CD14-positive monocyte (primary cell): ENCODE measurements around the gene AMZ1. TPM values are rescaled to one million over a fixed set of nuclear protein-coding genes. Genes with fewer than 3 reads are reported as not detected.

ENCODE experiments used
- DNase-seq, 3 donors: peaks; one replicate each; pipeline ENCODE4 v3.0.0-alpha.2; 2011 to 2022
- H2AFZ ChIP-seq: 2 replicates; pipeline ENCODE4 v1.6.0; 2012; ENCODE audit warnings: mild to moderate bottlenecking, low read depth, low read length, inconsistent platforms; ENCODE audit not compliant: insufficient read depth, poor library complexity, severe bottlenecking
- H3K27ac ChIP-seq, 2 donors: 1 replicate in 1 of 2; 2 replicates in 1 of 2; pipeline ENCODE4 v1.5.1; 2012 to 2013; ENCODE audit warnings: low read length in 2 of 2, control low read depth in 1 of 2, inconsistent platforms in 1 of 2, low read depth in 1 of 2, mild to moderate bottlenecking in 1 of 2
- H3K27me3 ChIP-seq, 2 donors: one replicate each; pipeline versions ENCODE4 v1.6.0 to v1.6.1; 2011 to 2013; ENCODE audit warnings: low read length in 2 of 2; ENCODE audit not compliant: control insufficient read depth in 2 of 2, insufficient read depth in 2 of 2
- H3K36me3 ChIP-seq, 2 donors: replicated peaks in 1 of 2; 1 replicate in 1 of 2; 2 replicates in 1 of 2; pipeline versions ENCODE4 v1.5.1 to v1.6.1; 2012 to 2013; ENCODE audit warnings: low read length in 2 of 2, control low read depth in 1 of 2, inconsistent platforms in 1 of 2, mild to moderate bottlenecking in 1 of 2; ENCODE audit not compliant: insufficient read depth in 2 of 2, control insufficient read depth in 1 of 2
- H3K4me1 ChIP-seq, 2 donors: 1 replicate in 1 of 2; 2 replicates in 1 of 2; pipeline versions ENCODE4 v1.5.1 to v1.6.1; 2012 to 2013; ENCODE audit warnings: low read length in 2 of 2, control low read depth in 1 of 2, inconsistent platforms in 1 of 2, mild to moderate bottlenecking in 1 of 2, moderate library complexity in 1 of 2; ENCODE audit not compliant: insufficient read depth in 2 of 2, control insufficient read depth in 1 of 2
- H3K4me2 ChIP-seq: replicated peaks from 2 replicates; pipeline ENCODE3; 2012; ENCODE audit warnings: low read length, moderate library complexity, mild to moderate bottlenecking; ENCODE audit not compliant: poor library complexity, severe bottlenecking; ENCODE audit errors: extremely low read depth
- H3K4me3 ChIP-seq, 3 experiments: fragments of 200-600 bp in 1 of 3; sonication (generic) in 1 of 3; replicated peaks in 1 of 3; 1 replicate in 2 of 3; 2 replicates in 1 of 3; pipeline ENCODE4 v1.5.1; 2011 to 2013; ENCODE audit warnings: low read length in 3 of 3, mild to moderate bottlenecking in 3 of 3, control low read depth in 2 of 3, low read depth in 2 of 3, inconsistent platforms in 1 of 3, moderate library complexity in 1 of 3
- H3K79me2 ChIP-seq: 2 replicates; pipeline ENCODE4 v1.6.0; 2012; ENCODE audit warnings: mild to moderate bottlenecking, control low read depth, inconsistent platforms, low read length, moderate library complexity; ENCODE audit not compliant: insufficient read depth
- H3K9ac ChIP-seq: 2 replicates; pipeline ENCODE4 v1.6.0; 2017; ENCODE audit warnings: low read length, mild to moderate bottlenecking; ENCODE audit not compliant: insufficient read depth, poor library complexity, severe bottlenecking
- H3K9me3 ChIP-seq, 2 donors: replicated peaks in 1 of 2; 1 replicate in 1 of 2; 2 replicates in 1 of 2; pipeline versions ENCODE4 v1.5.1 to v1.6.1; 2012 to 2013; ENCODE audit warnings: low read length in 2 of 2, control low read depth in 1 of 2; ENCODE audit not compliant: control insufficient read depth in 1 of 2, insufficient read depth in 1 of 2
- H4K20me1 ChIP-seq: 2 replicates; pipeline ENCODE4 v1.6.0; 2012; ENCODE audit warnings: mild to moderate bottlenecking, low read length, control low read depth, moderate library complexity; ENCODE audit not compliant: insufficient read depth
- H3K27ac Mint-ChIP-seq, 7 donors: one replicate each; pipeline ENCODE4 v1.8.0; 2020; ENCODE audit warnings: mild to moderate bottlenecking in 7 of 7, mixed read lengths in 7 of 7, moderate library complexity in 6 of 7, inconsistent platforms in 2 of 7
- H3K27me3 Mint-ChIP-seq, 3 donors: one replicate each; pipeline ENCODE4 v1.8.0; 2021 to 2022; ENCODE audit warnings: low read depth in 3 of 3, mild to moderate bottlenecking in 3 of 3, mixed read lengths in 3 of 3, moderate library complexity in 3 of 3, inconsistent platforms in 1 of 3
- H3K36me3 Mint-ChIP-seq, 2 donors: one replicate each; pipeline ENCODE4 v1.8.0; 2020; ENCODE audit warnings: mixed read lengths in 2 of 2, inconsistent platforms in 1 of 2, mild to moderate bottlenecking in 1 of 2
- H3K4me1 Mint-ChIP-seq: one replicate; pipeline ENCODE4 v1.8.0; 2020; ENCODE audit warnings: mild to moderate bottlenecking, mixed read lengths
- H3K4me3 Mint-ChIP-seq, 2 donors: one replicate each; pipeline ENCODE4 v1.8.0; 2020; ENCODE audit warnings: mild to moderate bottlenecking in 2 of 2, mixed read lengths in 2 of 2, moderate library complexity in 1 of 2
- H3K9me3 Mint-ChIP-seq, 7 donors: one replicate each; pipeline ENCODE4 v1.8.0; 2020 to 2022; ENCODE audit warnings: mixed read lengths in 7 of 7, mild to moderate bottlenecking in 6 of 7, moderate library complexity in 6 of 7, inconsistent platforms in 2 of 7
- CTCF ChIP-seq: fragments of 200-600 bp; IDR thresholded peaks from one replicate; pipeline ENCODE4 v1.8.0; 2022; ENCODE audit warnings: antibody characterized with exemption, mild to moderate bottlenecking
- WGBS: methylation state at CpG from one replicate; pipeline ENCODE4 v1.1.5; 2013; ENCODE audit warnings: missing lambda C conversion rate; ENCODE audit not compliant: insufficient coverage; 5-methylcytosine and 5-hydroxymethylcytosine counted together
- intact Hi-C, 2 donors: fragments of 100-400 bp; cut with micrococcal nuclease; formaldehyde crosslinking; loops; one replicate each; pipeline versions ENCODE4 v1.15.0 to v1.15.1; 2023
- polyA plus RNA-seq, 3 donors: library from polyadenylated mRNA; depleted of rRNA in 1 of 3; unstranded in 2 of 3; stranded (reverse) in 1 of 3; fragments of 300-500 nt in 2 of 3; fragments of >200 nt in 1 of 3; fragmentation: Illumina TruSeq in 2 of 3; gene quantifications; 1 replicate in 2 of 3; 2 replicates in 1 of 3; pipeline ENCODE4 v1.2.3, GENCODE V29; 2012 to 2021

AMZ1 gene
- polyA plus RNA-seq, 3 donors: 0.09 to 0.25 (median 0.14) TPM

- Histone ChIP-seq H3K9ac (no peak overlapping the region), H3K4me2 (no peak overlapping the region), H3K36me3 (peaks cover 8 to 9% of the 10 kb centered on the region in 2 donors), H3K79me2 (peaks cover 10% of the 10 kb centered on the region), H3K27me3 (no peaks in the 10 kb centered on the region), H3K27ac (peak overlapping the region; percentile 76 to 80), H3K4me1 (peaks cover 68 to 70% of the 10 kb centered on the region in 2 donors), H4K20me1 (no peaks in the 10 kb centered on the region), H3K9me3 (no peaks in the 10 kb centered on the region), H2AFZ (no peak overlapping the region), H3K4me3 (no peak overlapping the region)
- Mint-ChIP-seq H3K36me3 (peaks cover 51 to 55% of the 10 kb centered on the region in 2 donors), H3K9me3 (peaks cover 0 to 9% (median 3%) of the 10 kb centered on the region in 7 donors), H3K4me3 (peak overlapping the region; percentile 24 to 83), H3K27ac (peak overlapping the region in 6 of 7 donors; percentile 77 to 95 (median 90)), H3K4me1 (peaks cover 67% of the 10 kb centered on the region), H3K27me3 (peaks cover 0 to 10% (median 3%) of the 10 kb centered on the region in 3 donors)
- intact Hi-C loops: loop anchor here (5.0 to 10.0 kb wide), 3 partner anchors 37 to 127 kb away; partner anchors contain the start of gene GNA12 (in 1 of the 2)
- TF ChIP-seq CTCF: no peak
- WGBS: 86% methylated on average over 7 of the region's 13 CpGs
- DNase-seq: no peak
Measured at GRCh38 chr7:2735744-2736143, 47.7 kb downstream of the AMZ1 start.

GRCh38 chr7:2736411-2736914 is 48.5 kb downstream of the AMZ1 start:
- H3K27ac Mint-ChIP-seq: peak overlapping the region; percentile 49 to 84 (median 78)
- H4K20me1 ChIP-seq: no peaks in the 10 kb centered on the region

More at GRCh38 chr7:2736411-2736914, 48.5 kb downstream of the AMZ1 start:
- Mint-ChIP-seq H3K9me3 (peaks cover 0 to 9% (median 3%) of the 10 kb centered on the region in 7 donors), H3K4me1 (peaks cover 67% of the 10 kb centered on the region), H3K27me3 (peaks cover 0 to 10% (median 3%) of the 10 kb centered on the region in 3 donors), H3K36me3 (peaks cover 43 to 47% of the 10 kb centered on the region in 2 donors), H3K4me3 (peak overlapping the region in 1 of 2 donors; percentile 59)
- Histone ChIP-seq H3K27ac (no peak overlapping the region), H3K36me3 (peaks cover 1 to 2% of the 10 kb centered on the region in 2 donors), H3K9me3 (no peaks in the 10 kb centered on the region), H3K27me3 (no peaks in the 10 kb centered on the region), H3K4me2 (no peak overlapping the region), H3K4me3 (no peak overlapping the region), H3K4me1 (peaks cover 65 to 66% of the 10 kb centered on the region in 2 donors), H3K9ac (no peak overlapping the region), H2AFZ (no peak overlapping the region), H3K79me2 (peaks cover 10% of the 10 kb centered on the region)
- peak in 1 of 3 donors; percentile 6 for DNase-seq
- intact Hi-C loops: loop anchor here (5.0 to 10.0 kb wide), 3 partner anchors 36 to 126 kb away; partner anchors contain the start of gene GNA12 (in 1 of the 2)
- 41% methylated on average over 16 of the region's 17 CpGs for WGBS
- TF ChIP-seq CTCF: no peak
